ENCODE results near the gene ZBTB5.

- TF ChIP-seq POLR2AphosphoS5 (IDR thresholded peaks at IDR 0.05; ENCODE audit: borderline replicate concordance, low read depth, low read length) = no peak
- TF ChIP-seq EZH2 (IDR thresholded peaks at IDR 0.05) = no peak
Observed at GRCh38 chr9:37498457-37498856, 33.2 kb upstream of the ZBTB5 start.

All from SK-N-MC (cell line).